GM12872 (cell line): ENCODE results near the gene TMOD3.

Source experiments
- TF ChIP-seq, protein P1 (sequence below): IDR thresholded peaks from 3 replicates; pipeline ENCODE4 v1.5.1; 2011; ENCODE audit warnings: low read depth, mild to moderate bottlenecking, low read length, moderate library complexity; ENCODE audit not compliant: insufficient read depth

Gene TMOD3

DNA sequence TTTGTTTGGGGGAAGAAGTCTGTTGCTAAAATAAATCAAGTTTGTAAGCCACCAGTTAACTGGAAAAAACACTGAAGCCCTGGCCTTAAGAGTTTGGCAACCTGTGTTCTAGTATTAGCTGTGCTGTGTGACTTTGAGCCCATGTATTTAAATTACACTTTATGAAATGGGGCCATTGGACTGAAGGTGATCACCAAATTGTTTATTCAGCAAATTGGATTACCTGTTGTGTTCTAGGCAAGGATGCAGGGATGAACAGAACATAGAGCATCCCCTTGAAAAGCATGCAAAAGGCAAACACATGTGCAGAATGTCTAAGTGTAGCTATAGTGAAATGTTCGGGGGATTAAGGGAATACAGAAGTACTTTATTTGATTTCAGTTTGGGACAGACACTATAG lies 54.6 kb downstream of the TMOD3 start:
- TF ChIP-seq, protein P1, sequence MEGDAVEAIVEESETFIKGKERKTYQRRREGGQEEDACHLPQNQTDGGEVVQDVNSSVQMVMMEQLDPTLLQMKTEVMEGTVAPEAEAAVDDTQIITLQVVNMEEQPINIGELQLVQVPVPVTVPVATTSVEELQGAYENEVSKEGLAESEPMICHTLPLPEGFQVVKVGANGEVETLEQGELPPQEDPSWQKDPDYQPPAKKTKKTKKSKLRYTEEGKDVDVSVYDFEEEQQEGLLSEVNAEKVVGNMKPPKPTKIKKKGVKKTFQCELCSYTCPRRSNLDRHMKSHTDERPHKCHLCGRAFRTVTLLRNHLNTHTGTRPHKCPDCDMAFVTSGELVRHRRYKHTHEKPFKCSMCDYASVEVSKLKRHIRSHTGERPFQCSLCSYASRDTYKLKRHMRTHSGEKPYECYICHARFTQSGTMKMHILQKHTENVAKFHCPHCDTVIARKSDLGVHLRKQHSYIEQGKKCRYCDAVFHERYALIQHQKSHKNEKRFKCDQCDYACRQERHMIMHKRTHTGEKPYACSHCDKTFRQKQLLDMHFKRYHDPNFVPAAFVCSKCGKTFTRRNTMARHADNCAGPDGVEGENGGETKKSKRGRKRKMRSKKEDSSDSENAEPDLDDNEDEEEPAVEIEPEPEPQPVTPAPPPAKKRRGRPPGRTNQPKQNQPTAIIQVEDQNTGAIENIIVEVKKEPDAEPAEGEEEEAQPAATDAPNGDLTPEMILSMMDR: no peak

DNA sequence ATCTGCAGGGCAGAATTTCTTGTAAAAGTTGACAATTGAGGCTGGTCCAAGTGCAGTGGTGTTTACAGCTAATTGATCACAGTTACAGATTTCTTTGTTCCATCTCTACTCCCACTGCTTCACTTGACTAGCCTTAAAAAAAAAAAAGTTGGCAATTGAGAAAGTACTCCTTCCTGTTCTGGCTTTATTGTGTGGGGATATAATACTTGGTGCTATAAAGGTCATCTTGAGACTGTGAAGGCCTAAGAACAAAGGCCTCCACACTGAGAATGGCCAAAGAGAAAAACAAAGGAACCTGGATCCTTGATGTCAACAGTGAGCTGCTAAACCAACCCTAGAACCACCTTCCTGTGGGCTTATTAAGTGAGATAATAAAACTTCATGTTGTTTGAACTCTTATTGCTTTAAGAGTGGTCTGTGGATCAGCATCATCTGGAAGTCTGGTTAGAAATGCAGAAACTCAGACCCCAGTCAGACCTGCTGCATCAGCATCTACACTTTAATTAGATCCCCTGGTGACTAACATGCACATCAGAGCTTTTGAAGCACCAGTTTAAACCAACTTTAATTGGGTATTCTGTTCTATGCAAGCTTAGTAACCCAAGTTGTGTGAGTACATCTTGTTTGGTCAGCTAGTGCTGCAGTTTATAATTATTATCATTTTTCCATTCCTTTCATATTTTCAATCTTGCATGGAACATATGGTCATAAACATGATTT lies 55.2 kb downstream of the TMOD3 start:
- TF ChIP-seq, protein P1: no peak

DNA sequence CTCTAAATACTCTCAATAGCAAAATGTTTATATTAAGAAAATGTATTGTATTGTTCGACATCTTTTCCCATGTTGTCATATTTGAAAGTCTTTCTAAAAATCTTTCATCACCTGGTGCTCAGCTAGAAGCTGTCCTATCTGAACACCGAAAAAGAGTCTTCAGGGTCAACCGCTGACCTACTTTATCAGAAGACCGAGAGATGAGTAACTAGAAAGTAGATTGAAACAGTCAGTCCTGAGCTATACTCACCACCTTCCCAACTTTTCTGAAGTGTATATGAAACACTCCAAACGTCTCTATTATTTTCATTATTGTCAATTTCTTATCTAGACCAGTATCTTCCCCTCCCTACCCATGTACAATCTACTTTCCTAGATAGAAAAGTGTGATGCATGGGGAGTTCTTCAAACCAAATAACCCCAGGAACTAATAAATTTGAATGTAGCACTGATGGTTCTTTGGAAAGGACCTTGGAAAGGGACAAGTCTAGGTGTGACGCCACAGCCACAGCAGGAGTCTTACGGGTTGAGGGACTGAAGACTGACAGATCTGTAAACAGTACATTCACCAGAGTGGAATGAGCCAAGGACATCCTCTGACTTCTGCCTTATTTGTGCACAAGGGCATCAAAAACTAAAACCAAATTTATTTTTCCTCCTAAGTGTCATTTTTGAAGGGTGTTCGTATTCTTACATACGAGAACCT lies 58.6 kb downstream of the TMOD3 start:
- TF ChIP-seq, protein P1: no peak

DNA sequence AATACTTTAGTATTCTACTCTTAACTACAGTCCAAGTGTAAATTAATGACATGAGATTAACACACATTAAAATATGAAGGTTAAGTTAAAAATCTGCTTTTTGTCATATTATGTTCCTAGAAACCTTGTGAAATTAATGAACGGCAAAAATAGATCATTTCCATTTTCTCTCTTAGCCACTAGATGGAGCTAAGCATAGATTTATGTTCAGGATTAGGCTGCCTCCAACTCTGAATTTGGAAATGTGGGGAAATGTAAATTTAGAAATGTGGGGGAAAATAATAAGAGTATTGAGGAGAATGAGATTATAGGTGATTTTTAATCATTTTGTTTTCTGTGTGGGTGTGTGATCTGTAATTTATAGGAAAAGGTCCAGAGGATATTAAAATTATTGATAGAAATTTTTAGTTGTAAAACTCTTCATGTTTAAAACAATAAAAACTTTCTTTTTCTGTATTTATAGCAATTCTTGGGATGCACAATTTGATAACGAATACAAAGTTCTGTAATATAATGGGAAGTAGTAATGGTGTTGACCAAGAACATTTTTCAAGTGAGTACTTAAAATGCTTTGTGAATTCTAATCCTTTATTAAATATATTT lies 59.2 kb downstream of the TMOD3 start:
- TF ChIP-seq, protein P1: peak; percentile 56

DNA sequence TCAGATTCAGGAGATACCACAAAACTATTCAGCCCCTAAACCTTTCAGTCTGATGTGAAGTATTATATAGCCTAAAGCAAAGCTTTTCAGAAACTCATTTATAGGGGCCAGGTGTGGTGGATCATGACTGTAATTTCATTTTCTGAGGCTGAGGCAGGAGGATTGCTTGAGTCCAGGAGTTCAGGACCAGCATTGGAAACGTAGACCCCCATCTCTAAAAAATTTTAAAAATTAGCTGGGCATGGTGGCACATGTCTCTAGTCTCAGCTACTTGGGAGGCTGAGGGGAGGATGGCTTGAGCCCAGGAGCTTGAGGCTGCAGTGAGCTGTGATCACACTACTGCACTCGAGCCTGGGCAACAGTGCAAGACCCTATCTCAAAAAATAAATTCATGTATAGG lies 60.0 kb downstream of the TMOD3 start:
- TF ChIP-seq, protein P1: no peak

DNA sequence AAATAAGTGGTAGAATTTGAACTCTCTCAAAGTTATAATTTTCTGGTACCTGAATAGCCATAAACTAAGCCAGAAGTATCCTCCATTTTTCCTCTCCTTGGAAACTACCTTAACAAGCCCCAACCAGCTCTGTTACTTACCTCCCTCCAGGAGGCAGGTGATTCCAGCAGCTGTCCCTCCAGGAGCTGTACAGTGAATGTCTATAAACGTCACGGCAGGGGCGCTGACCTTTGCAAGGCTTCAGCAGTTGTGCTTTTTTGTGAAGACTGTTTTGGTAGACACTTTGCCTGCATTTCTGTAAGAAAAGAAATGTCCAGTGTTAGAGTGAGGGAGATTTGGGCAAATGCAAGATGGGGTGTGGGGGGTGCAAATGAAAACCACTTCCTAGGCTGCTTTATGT lies 75.0 kb downstream of the TMOD3 start:
- TF ChIP-seq, protein P1: no peak

DNA sequence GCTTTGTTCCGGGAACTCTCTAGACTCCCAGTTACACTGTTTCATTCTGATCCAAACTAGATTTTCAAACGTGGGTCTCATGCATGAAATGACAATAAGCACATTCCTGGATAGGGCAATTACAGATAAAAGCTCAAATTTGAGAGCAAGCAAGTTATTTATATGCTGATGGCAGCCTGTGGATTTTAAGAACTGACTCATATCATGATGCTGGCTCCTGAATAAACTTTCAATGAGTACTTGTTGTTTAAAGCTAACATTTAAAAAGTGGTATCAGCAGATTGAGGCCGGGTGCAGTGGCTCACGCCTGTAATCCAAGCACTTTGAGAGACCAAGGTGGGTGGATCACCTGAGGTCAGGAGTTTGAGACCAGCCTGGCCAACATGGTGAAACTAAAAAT lies 75.5 kb downstream of the TMOD3 start:
- TF ChIP-seq, protein P1: no peak
